Measurements from ENCODE around the gene CAMK2A.

CAMK2A gene

GRCh38 chr5:150298701-150299451 lies 9.3 kb upstream of the CAMK2A start:
- no peak for DNase-seq

GRCh38 chr5:150297934-150298595 lies 8.5 kb upstream of the CAMK2A start:
- no peak for DNase-seq

- no peak for DNase-seq
These were observed 7.8 kb upstream of the CAMK2A start for GRCh38 chr5:150297236-150297890.

GRCh38 chr5:150296496-150296895 lies 6.9 kb upstream of the CAMK2A start:
- no peak for DNase-seq

GRCh38 chr5:150295741-150296486 lies 6.3 kb upstream of the CAMK2A start:
- no peak for DNase-seq

GRCh38 chr5:150295172-150295634 lies 5.6 kb upstream of the CAMK2A start:
- DNase-seq: no peak

GRCh38 chr5:150294551-150295071 lies 5.0 kb upstream of the CAMK2A start:
- no peak for DNase-seq

GRCh38 chr5:150293091-150293941 lies 3.7 kb upstream of the CAMK2A start:
- DNase-seq: no peak

GRCh38 chr5:150291388-150292385 lies 2.1 kb upstream of the CAMK2A start:
- no peak for DNase-seq

- no peak for DNase-seq
These were observed 782 bp downstream of the CAMK2A start for GRCh38 chr5:150288791-150289190.

GRCh38 chr5:150288361-150288760 lies 1.2 kb downstream of the CAMK2A start:
- DNase-seq: no peak

- DNase-seq: no peak
These were observed 2.8 kb downstream of the CAMK2A start for GRCh38 chr5:150286820-150287219.

GRCh38 chr5:150285114-150285513 lies 4.5 kb downstream of the CAMK2A start:
- DNase-seq: no peak

GRCh38 chr5:150284311-150284710 lies 5.3 kb downstream of the CAMK2A start:
- DNase-seq: no peak

- no peak for DNase-seq
These were observed 5.7 kb downstream of the CAMK2A start for GRCh38 chr5:150283904-150284303.

- DNase-seq: no peak
These were observed 7.6 kb downstream of the CAMK2A start for GRCh38 chr5:150281987-150282386.

GRCh38 chr5:150279330-150280020 lies 10.1 kb downstream of the CAMK2A start:
- DNase-seq: no peak

GRCh38 chr5:150278916-150279315 lies 10.7 kb downstream of the CAMK2A start:
- no peak for DNase-seq

GRCh38 chr5:150278046-150278730 lies 11.4 kb downstream of the CAMK2A start:
- DNase-seq: no peak

All from KG1 (cell line).